Adrenal gland (tissue), 5 donors: ENCODE results near the gene KIF5B.
"Not testable (repeated sequence)": the region's sequence is repeated elsewhere in the genome, so short reads cannot be mapped to it uniquely, and the experiment has no call there.

Experiments
- POLR2A ChIP-seq, 2 donors: fragments of 450-650 bp; IDR thresholded peaks; one replicate each; pipeline ENCODE4 v1.6.1; 2017; ENCODE audit warnings: antibody characterized with exemption in 2 of 2, mild to moderate bottlenecking in 2 of 2, moderate library complexity in 1 of 2
- TF ChIP-seq, protein P1 (sequence below), 6 experiments: fragments of 450-650 bp in 4 of 6; fragments of 200-600 bp in 2 of 6; sonication (generic) in 1 of 6; IDR thresholded peaks; 1 replicate in 5 of 6; 2 replicates in 1 of 6; pipeline versions ENCODE4 v1.5.1 to v1.8.0; 2016 to 2021; ENCODE audit warnings: antibody characterized with exemption in 6 of 6, mild to moderate bottlenecking in 2 of 6, moderate library complexity in 1 of 6
- donor health status: DM: no; HTN: no; CAD: no.

DNA sequence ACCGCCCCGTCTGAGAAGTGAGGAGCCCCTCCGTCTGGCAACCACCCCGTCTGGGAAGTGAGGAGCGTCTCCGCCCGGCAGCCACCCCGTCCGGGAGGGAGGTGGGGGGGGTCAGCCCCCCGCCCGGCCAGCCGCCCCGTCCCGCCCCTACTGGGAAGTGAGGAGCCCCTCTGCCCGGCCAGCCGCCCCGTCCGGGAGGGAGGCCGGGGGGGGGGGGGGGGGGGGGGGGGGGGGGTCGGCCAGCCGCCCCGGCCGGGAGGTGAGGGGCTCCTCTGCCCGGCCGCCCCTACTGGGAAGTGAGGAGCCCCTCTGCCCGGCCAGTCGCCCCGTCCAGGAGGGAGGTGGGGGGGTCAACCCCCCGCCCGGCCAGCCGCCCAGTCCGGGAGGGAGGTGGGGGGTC, 86.4 kb downstream of the KIF5B start:
- TF ChIP-seq, protein P1, sequence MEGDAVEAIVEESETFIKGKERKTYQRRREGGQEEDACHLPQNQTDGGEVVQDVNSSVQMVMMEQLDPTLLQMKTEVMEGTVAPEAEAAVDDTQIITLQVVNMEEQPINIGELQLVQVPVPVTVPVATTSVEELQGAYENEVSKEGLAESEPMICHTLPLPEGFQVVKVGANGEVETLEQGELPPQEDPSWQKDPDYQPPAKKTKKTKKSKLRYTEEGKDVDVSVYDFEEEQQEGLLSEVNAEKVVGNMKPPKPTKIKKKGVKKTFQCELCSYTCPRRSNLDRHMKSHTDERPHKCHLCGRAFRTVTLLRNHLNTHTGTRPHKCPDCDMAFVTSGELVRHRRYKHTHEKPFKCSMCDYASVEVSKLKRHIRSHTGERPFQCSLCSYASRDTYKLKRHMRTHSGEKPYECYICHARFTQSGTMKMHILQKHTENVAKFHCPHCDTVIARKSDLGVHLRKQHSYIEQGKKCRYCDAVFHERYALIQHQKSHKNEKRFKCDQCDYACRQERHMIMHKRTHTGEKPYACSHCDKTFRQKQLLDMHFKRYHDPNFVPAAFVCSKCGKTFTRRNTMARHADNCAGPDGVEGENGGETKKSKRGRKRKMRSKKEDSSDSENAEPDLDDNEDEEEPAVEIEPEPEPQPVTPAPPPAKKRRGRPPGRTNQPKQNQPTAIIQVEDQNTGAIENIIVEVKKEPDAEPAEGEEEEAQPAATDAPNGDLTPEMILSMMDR (IDR thresholded peaks at IDR 0.05) = not testable (repeated sequence)
- not testable (repeated sequence) for TF ChIP-seq POLR2A (IDR thresholded peaks at IDR 0.05)
